ENCODE results near the gene ARL4C. TPM values are rescaled to one million over a fixed set of nuclear protein-coding genes. Genes with fewer than 3 reads are reported as not detected.

ARL4C gene
- total and polyA plus RNA-seq, 12 donors = 1.3 to 16.0 (median 6.8) TPM

DNA sequence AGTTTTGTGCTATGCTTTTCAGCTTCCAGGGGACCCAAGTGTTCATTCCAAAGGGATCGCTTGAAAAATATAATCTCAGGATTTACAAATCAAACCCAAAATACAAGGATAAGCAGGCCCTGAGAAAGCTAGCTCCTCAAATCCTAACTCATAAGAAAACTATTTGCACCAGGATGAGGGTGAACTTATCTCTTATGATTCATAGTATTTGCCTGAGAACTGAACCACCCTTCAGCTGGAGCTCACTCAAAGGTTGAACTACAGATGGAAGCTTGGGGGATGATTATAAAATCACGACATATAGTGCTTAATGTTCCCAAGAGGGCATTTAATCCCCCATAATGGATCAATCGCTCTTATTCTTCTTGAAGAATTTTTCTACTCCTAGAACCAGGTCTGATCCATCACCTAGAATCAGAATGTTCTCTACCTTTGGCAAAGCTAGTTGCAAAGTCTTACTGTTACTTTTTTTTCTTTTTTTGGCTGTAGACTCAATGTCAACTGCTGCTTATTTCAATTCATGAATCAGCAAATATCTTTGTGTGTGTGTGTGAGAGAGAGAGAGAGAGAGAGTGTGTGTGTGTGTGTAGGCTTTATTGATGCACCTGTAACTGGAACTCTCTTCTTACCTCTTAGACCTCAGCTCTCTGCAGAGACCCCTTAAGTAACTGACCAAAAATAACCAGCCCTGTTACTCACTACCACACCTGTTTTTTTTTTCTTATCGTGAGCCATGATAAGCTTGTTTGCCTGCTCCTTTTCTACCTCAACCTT, 44.8 kb downstream of the ARL4C start:
- TF ChIP-seq POLR2A (IDR thresholded peaks at IDR 0.05) = no peak
- TF ChIP-seq, protein P1, sequence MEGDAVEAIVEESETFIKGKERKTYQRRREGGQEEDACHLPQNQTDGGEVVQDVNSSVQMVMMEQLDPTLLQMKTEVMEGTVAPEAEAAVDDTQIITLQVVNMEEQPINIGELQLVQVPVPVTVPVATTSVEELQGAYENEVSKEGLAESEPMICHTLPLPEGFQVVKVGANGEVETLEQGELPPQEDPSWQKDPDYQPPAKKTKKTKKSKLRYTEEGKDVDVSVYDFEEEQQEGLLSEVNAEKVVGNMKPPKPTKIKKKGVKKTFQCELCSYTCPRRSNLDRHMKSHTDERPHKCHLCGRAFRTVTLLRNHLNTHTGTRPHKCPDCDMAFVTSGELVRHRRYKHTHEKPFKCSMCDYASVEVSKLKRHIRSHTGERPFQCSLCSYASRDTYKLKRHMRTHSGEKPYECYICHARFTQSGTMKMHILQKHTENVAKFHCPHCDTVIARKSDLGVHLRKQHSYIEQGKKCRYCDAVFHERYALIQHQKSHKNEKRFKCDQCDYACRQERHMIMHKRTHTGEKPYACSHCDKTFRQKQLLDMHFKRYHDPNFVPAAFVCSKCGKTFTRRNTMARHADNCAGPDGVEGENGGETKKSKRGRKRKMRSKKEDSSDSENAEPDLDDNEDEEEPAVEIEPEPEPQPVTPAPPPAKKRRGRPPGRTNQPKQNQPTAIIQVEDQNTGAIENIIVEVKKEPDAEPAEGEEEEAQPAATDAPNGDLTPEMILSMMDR (IDR thresholded peaks at IDR 0.05) = no peak
- DNase-seq = peak in 1 of 7 donors; percentile 6
- H3K27ac ChIP-seq = no peak overlapping the region
- H3K4me3 ChIP-seq = no peak overlapping the region
- WGBS, 4 donors = 70 to 87% (median 84%) methylated on average over 4 of the region's 4 CpGs
- H3K9me3 ChIP-seq (replicated peaks in 1 of 3) = no peaks in the 10 kb centered on the region
- no peaks in the 10 kb centered on the region for H3K4me1 ChIP-seq (replicated peaks in 1 of 2)
- no peaks in the 10 kb centered on the region for H3K36me3 ChIP-seq (replicated peaks in 1 of 2)
- H3K27me3 ChIP-seq = no peaks in the 10 kb centered on the region
- intact Hi-C loops (cut with DNase I) = no loop called here

DNA sequence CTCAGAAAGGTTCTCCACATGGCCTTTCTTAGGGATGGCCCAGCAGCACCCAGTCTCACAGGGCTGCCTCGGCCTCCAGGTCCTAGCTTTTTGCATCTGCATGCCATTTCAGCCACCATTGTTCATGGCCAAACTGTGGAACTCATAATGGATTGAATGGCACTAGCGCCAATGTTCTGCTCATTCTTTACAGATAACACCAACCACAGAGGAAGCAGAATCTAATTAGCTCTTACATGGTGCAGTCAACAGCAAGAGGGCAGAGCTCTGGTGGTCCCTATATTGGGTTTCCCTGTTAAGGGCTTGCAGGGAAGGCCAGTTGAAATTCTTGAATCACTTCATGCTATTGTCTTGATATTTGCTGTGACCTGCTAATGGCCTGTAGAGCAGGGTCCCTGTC, 45.6 kb downstream of the ARL4C start:
- Histone ChIP-seq H3K4me3 (no peak overlapping the region), H3K27ac (no peak overlapping the region), H3K27me3 (no peaks in the 10 kb centered on the region), H3K4me1 (replicated peaks in 1 of 2) (no peaks in the 10 kb centered on the region), H3K9me3 (replicated peaks in 1 of 3) (no peaks in the 10 kb centered on the region), H3K36me3 (replicated peaks in 1 of 2) (no peaks in the 10 kb centered on the region)
- DNase-seq = peak in 1 of 7 donors; percentile 5
- intact Hi-C loops (cut with DNase I) = no loop called here
- TF ChIP-seq, protein P1 (IDR thresholded peaks at IDR 0.05) = no peak
- no peak for TF ChIP-seq POLR2A (IDR thresholded peaks at IDR 0.05)
- 76 to 92% (median 85%) methylated on average over 2 of the region's 2 CpGs for WGBS, 4 donors

DNA sequence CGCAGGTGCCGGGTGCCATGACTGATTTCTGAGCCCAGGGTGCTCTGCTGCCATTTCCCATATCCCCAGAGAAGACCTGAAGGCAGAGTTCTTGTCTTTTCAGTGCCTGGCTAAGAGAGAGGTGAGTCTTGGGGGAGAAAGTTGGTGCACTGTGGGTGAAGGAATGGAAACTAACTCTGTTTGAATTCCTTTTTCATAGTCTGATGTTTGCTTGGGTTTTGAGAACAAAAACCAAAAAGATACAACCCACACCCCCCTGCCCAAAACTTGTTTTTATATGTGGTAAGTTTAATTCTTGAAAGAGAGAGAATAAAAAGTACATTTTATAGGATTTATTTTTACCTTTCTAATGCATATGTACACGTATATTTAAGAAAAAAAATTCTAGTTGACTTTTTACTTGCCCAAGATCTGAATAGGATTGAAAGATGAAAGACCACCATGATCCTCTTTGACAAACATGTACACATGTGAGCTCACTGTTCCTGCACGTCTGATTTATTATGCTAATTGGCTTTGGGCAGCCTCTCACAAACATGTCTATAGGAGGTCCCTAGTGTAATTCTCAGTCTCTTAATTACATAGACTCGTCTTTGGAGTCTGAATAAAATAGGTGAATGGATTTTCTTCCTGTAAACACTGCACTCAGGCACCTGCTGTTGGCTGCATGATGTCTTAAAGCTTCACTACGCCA, 46.3 kb downstream of the ARL4C start:
- Histone ChIP-seq H3K36me3 (replicated peaks in 1 of 2) (no peaks in the 10 kb centered on the region), H3K27me3 (no peaks in the 10 kb centered on the region), H3K9me3 (replicated peaks in 1 of 3) (no peaks in the 10 kb centered on the region), H3K4me3 (no peak overlapping the region), H3K4me1 (replicated peaks in 1 of 2) (peaks cover 0 to 2% of the 10 kb centered on the region in 2 donors), H3K27ac (no peak overlapping the region)
- intact Hi-C loops (cut with DNase I) = no loop called here
- no peak for TF ChIP-seq POLR2A (IDR thresholded peaks at IDR 0.05)
- TF ChIP-seq, protein P1 (IDR thresholded peaks at IDR 0.05) = no peak
- 64 to 79% (median 70%) methylated on average over 6 of the region's 6 CpGs for WGBS, 4 donors
- DNase-seq = no peak

DNA sequence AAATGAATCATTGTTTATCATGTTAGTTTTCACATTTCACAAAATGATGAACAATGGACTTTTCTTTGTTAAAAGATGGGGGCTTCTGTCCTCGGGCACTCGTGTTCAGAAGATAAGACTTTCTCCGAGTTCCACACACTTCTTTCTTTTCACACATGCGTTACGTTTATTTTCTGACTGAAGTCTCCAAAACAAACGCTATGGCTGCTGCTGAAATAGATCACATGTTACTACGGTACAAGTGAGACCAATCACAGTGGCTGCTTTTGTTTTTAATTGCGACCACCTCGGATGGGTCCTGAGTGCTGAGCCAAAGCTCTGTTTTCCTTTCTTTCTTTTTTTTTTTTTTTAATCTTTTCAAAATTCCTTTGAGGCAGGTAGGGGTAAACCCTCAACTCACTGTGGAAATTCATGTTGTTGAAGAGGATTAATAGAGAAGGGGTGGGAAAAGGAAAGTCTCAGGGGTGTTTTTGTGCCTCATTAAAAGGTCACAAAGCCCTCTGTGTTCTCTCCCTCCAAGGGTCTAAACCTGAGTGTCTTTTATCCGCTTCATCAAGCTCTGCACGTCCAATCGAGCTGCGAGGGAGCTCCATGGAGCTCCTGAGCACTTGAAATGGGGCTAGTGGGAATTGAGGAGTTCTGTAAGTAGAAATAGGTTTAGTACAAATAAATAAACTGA, 48.2 kb downstream of the ARL4C start:
- intact Hi-C loops (cut with DNase I) = no loop called here
- H3K36me3 ChIP-seq (replicated peaks in 1 of 2) = no peaks in the 10 kb centered on the region
- TF ChIP-seq POLR2A (IDR thresholded peaks at IDR 0.05) = no peak
- TF ChIP-seq, protein P1 (IDR thresholded peaks at IDR 0.05) = no peak
- peaks cover 0 to 4% of the 10 kb centered on the region in 2 donors for H3K4me1 ChIP-seq (replicated peaks in 1 of 2)
- no peak overlapping the region for H3K4me3 ChIP-seq
- no peak for DNase-seq
- H3K9me3 ChIP-seq (replicated peaks in 1 of 3) = no peaks in the 10 kb centered on the region
- WGBS, 4 donors = 63 to 68% (median 64%) methylated on average over 13 of the region's 13 CpGs
- H3K27me3 ChIP-seq = no peaks in the 10 kb centered on the region
- H3K27ac ChIP-seq = no peak overlapping the region

Data from adrenal gland (tissue), 12 donors.